Erythroblast (primary cell): ENCODE measurements around the gene RDH12.

Source experiments
- DNase-seq, 2 experiments: peaks; one replicate each; lab custom pipeline; 2025; lab: John Stamatoyannopoulos, UW
- GATA1 ChIP-seq: IDR thresholded peaks from 2 replicates; pipeline ENCODE4 v1.6.1; 2011; ENCODE audit warnings: low read depth, mild to moderate bottlenecking, control low read depth, low read length, moderate library complexity
- POLR2A ChIP-seq: IDR thresholded peaks from 2 replicates; pipeline ENCODE4 v1.6.1; 2011; ENCODE audit warnings: mild to moderate bottlenecking, low read length

The RDH12 gene

DNA sequence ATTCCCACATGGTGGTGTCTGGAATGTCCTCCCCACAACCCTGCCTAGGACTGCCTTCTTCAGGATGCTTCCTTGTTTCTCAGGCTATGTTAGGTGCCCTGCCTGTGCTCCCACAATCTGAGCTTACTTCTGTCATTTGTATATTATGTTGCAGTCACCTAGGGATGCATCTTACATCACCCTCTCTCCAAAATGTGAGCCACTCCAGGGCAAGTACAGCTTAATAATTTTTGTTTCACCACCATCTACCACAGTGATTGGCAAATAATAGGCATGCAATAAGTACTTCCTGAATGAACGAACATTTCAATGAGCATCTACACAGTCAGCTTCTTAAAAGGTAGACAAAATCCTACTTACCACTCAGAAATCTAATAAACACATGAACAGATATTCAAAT lies 77.1 kb downstream of the RDH12 start:
- TF ChIP-seq GATA1 (no peak), POLR2A (no peak)
- no peak for DNase-seq

DNA sequence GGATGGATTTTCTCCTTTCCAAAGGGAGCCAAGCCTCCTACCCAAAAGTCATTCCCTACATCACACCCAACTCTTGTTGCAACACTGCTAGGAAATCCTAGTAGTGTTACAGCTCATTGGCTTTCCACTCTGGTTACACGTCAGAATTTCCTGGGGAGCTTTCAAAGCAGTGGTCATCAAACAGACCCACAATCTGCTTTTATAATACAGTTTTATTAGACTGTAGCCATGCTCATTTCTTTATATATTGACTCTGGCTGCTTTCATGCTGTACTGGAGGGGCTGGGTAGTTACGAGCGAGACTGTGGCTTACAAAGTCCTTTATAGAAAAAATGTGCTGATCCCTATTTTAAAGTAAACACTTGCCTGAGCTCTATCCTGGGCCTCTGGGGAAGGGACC lies 80.4 kb downstream of the RDH12 start:
- no peak for DNase-seq
- TF ChIP-seq POLR2A (no peak), GATA1 (no peak)
